Duodenal mucosa (tissue), 2 donors: ENCODE data around the gene PFKFB3.
"Not testable (repeated sequence)": the region's sequence is repeated elsewhere in the genome, so short reads cannot be mapped to it uniquely, and the experiment has no call there.

Source experiments
- H3K27ac ChIP-seq: one replicate; pipeline ENCODE4 v1.7.0; 2013; ENCODE audit warnings: low read depth, low read length
- H3K27me3 ChIP-seq, 2 donors: one replicate each; pipeline ENCODE4 v1.7.0; 2013; ENCODE audit warnings: low read length in 2 of 2, control low read depth in 1 of 2; ENCODE audit not compliant: insufficient read depth in 2 of 2, control insufficient read depth in 1 of 2
- H3K36me3 ChIP-seq, 2 donors: one replicate each; pipeline ENCODE4 v1.7.0; 2013; ENCODE audit warnings: low read length in 2 of 2, control low read depth in 1 of 2; ENCODE audit not compliant: insufficient read depth in 2 of 2, control insufficient read depth in 1 of 2
- H3K4me1 ChIP-seq, 2 donors: one replicate each; pipeline ENCODE4 v1.7.0; 2013; ENCODE audit warnings: low read length in 2 of 2, control low read depth in 1 of 2; ENCODE audit not compliant: insufficient read depth in 2 of 2, control insufficient read depth in 1 of 2
- H3K4me3 ChIP-seq, 2 donors: one replicate each; pipeline ENCODE4 v1.7.0; 2013; ENCODE audit warnings: low read length in 2 of 2, low read depth in 1 of 2
- H3K9ac ChIP-seq, 2 donors: one replicate each; pipeline ENCODE4 v1.7.0; 2013; ENCODE audit warnings: low read length in 2 of 2, low read depth in 1 of 2
- H3K9me3 ChIP-seq, 2 donors: one replicate each; pipeline ENCODE4 v1.7.0; 2013; ENCODE audit warnings: low read length in 2 of 2, control low read depth in 1 of 2; ENCODE audit not compliant: control insufficient read depth in 1 of 2

The PFKFB3 gene

DNA sequence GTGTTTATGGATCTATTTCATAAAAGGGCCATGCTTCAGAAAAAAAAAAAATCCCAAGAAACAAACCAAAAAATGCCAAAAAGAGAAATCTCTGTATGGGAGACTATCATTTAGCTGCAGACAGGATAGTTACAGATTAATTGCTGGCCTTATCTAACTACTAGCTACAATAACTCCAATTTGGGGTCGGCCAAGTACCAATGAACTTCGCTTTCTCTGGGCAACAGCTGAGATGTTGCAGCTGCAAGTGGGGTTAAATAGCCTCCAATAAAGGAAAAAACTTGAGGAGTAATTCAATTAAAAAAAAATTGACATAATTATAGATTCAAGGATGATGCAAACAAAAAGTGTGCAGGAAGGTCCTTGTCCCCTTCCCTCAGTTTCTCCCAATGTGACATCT, 73.6 kb downstream of the PFKFB3 start:
- Histone ChIP-seq H3K9me3 (no peaks in the 10 kb centered on the region), H3K36me3 (no peaks in the 10 kb centered on the region), H3K9ac (no peak overlapping the region), H3K4me1 (peaks cover 10 to 13% of the 10 kb centered on the region in 2 donors), H3K27ac (no peak overlapping the region), H3K4me3 (no peak overlapping the region), H3K27me3 (no peaks in the 10 kb centered on the region)

GRCh38 chr10:6278519-6279120, 75.9 kb downstream of the PFKFB3 start:
- H3K36me3 ChIP-seq = no peaks in the 10 kb centered on the region
- H3K4me1 ChIP-seq = peaks cover 10% of the 10 kb centered on the region in 2 donors
- H3K27ac ChIP-seq = no peak overlapping the region
- no peaks in the 10 kb centered on the region for H3K27me3 ChIP-seq
- no peak overlapping the region for H3K4me3 ChIP-seq
- no peak overlapping the region for H3K9ac ChIP-seq
- no peaks in the 10 kb centered on the region for H3K9me3 ChIP-seq

GRCh38 chr10:6279540-6280267, 77.0 kb downstream of the PFKFB3 start:
- Histone ChIP-seq H3K9me3 (no peaks in the 10 kb centered on the region), H3K4me1 (peaks cover 10% of the 10 kb centered on the region in 2 donors), H3K36me3 (no peaks in the 10 kb centered on the region), H3K27me3 (no peaks in the 10 kb centered on the region), H3K4me3 (no peak overlapping the region), H3K27ac (no peak overlapping the region), H3K9ac (no peak overlapping the region)

DNA sequence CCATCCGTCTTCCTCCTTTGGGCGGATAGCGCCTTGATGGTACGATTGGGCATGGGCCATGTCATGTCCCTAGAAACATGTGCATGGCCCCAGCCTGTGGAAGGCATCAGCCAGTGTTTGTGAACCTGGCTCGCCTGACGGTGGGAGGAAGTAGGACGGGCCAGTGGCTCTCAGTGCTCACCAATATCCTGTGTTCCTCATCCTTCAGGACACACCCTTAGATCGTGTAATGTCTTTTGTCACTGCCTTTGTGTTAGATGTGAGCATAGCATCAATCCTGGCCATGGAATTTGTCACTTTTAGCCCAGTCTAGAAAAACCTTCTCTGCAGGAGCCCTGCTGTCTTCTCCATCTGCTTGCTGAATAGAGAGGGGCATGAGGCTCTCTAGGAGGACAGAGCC, 77.6 kb downstream of the PFKFB3 start:
- Histone ChIP-seq H3K4me1 (peaks cover 10% of the 10 kb centered on the region in 2 donors), H3K27me3 (no peaks in the 10 kb centered on the region), H3K36me3 (no peaks in the 10 kb centered on the region), H3K27ac (no peak overlapping the region), H3K9ac (no peak overlapping the region), H3K9me3 (no peaks in the 10 kb centered on the region), H3K4me3 (no peak overlapping the region)

- Histone ChIP-seq H3K9ac (no peak overlapping the region), H3K27ac (no peak overlapping the region), H3K36me3 (no peaks in the 10 kb centered on the region), H3K9me3 (no peaks in the 10 kb centered on the region), H3K4me3 (no peak overlapping the region), H3K27me3 (no peaks in the 10 kb centered on the region), H3K4me1 (peaks cover 6 to 10% of the 10 kb centered on the region in 2 donors)
Measured at GRCh38 chr10:6282454-6282958, 79.8 kb downstream of the PFKFB3 start.

GRCh38 chr10:6283655-6284054, 80.9 kb downstream of the PFKFB3 start:
- H3K36me3 ChIP-seq = no peaks in the 10 kb centered on the region
- peaks cover 6 to 10% of the 10 kb centered on the region in 2 donors for H3K4me1 ChIP-seq
- no peaks in the 10 kb centered on the region for H3K9me3 ChIP-seq
- H3K27me3 ChIP-seq = no peaks in the 10 kb centered on the region
- no peak overlapping the region for H3K9ac ChIP-seq
- H3K4me3 ChIP-seq = no peak overlapping the region
- H3K27ac ChIP-seq = no peak overlapping the region

GRCh38 chr10:6290621-6291020, 87.9 kb downstream of the PFKFB3 start:
- not testable (repeated sequence) for H3K4me3 ChIP-seq, H3K9me3 ChIP-seq, H3K27ac ChIP-seq, H3K36me3 ChIP-seq, H3K27me3 ChIP-seq, H3K9ac ChIP-seq, H3K4me1 ChIP-seq

DNA sequence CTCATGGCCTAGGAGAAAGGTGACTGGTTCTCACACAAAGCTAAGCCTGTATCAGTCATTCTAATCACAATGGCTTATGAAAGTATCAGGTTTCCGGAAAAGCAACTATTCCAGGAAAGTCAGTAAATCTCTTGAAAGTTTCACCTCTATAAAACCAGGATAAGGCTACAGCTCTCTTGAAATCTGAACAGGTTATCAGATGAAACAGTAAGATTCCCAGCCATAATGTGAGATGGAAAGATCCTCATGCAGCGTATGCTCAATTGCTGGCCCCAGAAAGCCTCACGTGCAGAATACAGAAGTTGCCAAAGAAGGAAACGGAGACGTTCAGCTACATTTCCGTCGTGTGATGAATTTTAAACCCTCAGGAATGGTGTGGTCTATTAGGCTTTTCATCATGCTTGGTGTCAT, 90.0 kb downstream of the PFKFB3 start:
- Histone ChIP-seq H3K27ac (no peak overlapping the region), H3K9me3 (no peaks in the 10 kb centered on the region), H3K4me1 (peaks cover 14% of the 10 kb centered on the region in 2 donors), H3K9ac (no peak overlapping the region), H3K27me3 (no peaks in the 10 kb centered on the region), H3K36me3 (no peaks in the 10 kb centered on the region), H3K4me3 (no peak overlapping the region)

GRCh38 chr10:6296425-6296824, 93.7 kb downstream of the PFKFB3 start:
- H3K27ac ChIP-seq, H3K9ac ChIP-seq, H3K27me3 ChIP-seq, H3K36me3 ChIP-seq, H3K4me3 ChIP-seq, H3K9me3 ChIP-seq: not testable (repeated sequence)
- H3K4me1 ChIP-seq = peaks cover 41 to 49% of the 10 kb centered on the region in 2 donors

- Histone ChIP-seq H3K27me3 (no peaks in the 10 kb centered on the region), H3K9ac (no peak overlapping the region), H3K4me1 (peaks cover 41 to 51% of the 10 kb centered on the region in 2 donors), H3K27ac (no peak overlapping the region), H3K9me3 (no peaks in the 10 kb centered on the region), H3K36me3 (no peaks in the 10 kb centered on the region), H3K4me3 (no peak overlapping the region)
Measured at GRCh38 chr10:6296828-6297251, 94.1 kb downstream of the PFKFB3 start.
